PC-3 (cell line): ENCODE measurements around the gene TCN1. TPM values are rescaled to one million over a fixed set of nuclear protein-coding genes. Genes with fewer than 3 reads are reported as not detected.
"Not testable (repeated sequence)": the region's sequence is repeated elsewhere in the genome, so short reads cannot be mapped to it uniquely, and the experiment has no call there.

Source experiments
- ATAC-seq: fragments of 200-7000 bp; cut with Tn5 transposase; 2 replicates; pipeline ENCODE4 v1.9.1; 2020; ENCODE audit warnings: mild to moderate bottlenecking, moderate library complexity
- BruUV-seq: library from RNA; stranded (reverse); fragments of 400-500 nt; replicated peaks from 2 replicates; lab custom pipeline; 2021; lab: Mats Ljungman, UMichigan
- CTCF ChIA-PET: fragments of 300-600 bp; sonication (Branson Sonifier 250); formaldehyde crosslinking; loops from one replicate; lab custom pipeline; 2022; ENCODE audit warnings: antibody characterized with exemption; lab: Charles Lee
- POLR2A ChIA-PET: fragments of 300-600 bp; sonication (Branson Sonifier 250); formaldehyde crosslinking; loops from one replicate; lab custom pipeline; 2022; ENCODE audit warnings: antibody characterized with exemption; ENCODE audit not compliant: unreplicated experiment; lab: Charles Lee
- DNase-seq: peaks from one replicate; pipeline ENCODE4 v3.0.0-alpha.2; 2015
- H2AFZ ChIP-seq: fragments of 300-600 bp; sonication (generic); 2 replicates; pipeline ENCODE4 v1.6.0; 2016; ENCODE audit warnings: antibody characterized with exemption, low read length
- H3F3A ChIP-seq: fragments of 300-600 bp; sonication (generic); one replicate; pipeline ENCODE4 v1.6.0; 2017; ENCODE audit warnings: antibody characterized with exemption, low read length, control low read depth, mild to moderate bottlenecking; ENCODE audit not compliant: unreplicated experiment
- H3K27ac ChIP-seq: fragments of 300-600 bp; sonication (generic); 2 replicates; pipeline ENCODE4 v1.5.1; 2016; ENCODE audit warnings: mild to moderate bottlenecking, low read length
- H3K27me3 ChIP-seq: fragments of 300-600 bp; sonication (generic); 2 replicates; pipeline ENCODE4 v1.6.1; 2016; ENCODE audit warnings: low read length, mixed read lengths
- H3K36me3 ChIP-seq: fragments of 300-600 bp; sonication (generic); 2 replicates; pipeline ENCODE4 v1.6.1; 2016; ENCODE audit warnings: low read depth, mixed run types, low read length, mixed read lengths
- H3K4me1 ChIP-seq: fragments of 300-600 bp; sonication (generic); 2 replicates; pipeline ENCODE4 v1.5.1; 2016; ENCODE audit warnings: low read length; ENCODE audit not compliant: insufficient read depth
- H3K4me2 ChIP-seq: fragments of 300-600 bp; sonication (generic); 2 replicates; pipeline ENCODE4 v1.6.0; 2016; ENCODE audit warnings: low read length
- H3K4me3 ChIP-seq: fragments of 300-600 bp; sonication (generic); 2 replicates; pipeline ENCODE4 v1.5.1; 2016; ENCODE audit warnings: mild to moderate bottlenecking, low read length, mixed read lengths
- H3K79me2 ChIP-seq: fragments of 300-600 bp; sonication (generic); 2 replicates; pipeline ENCODE4 v1.6.1; 2017; ENCODE audit warnings: low read length, mixed read lengths
- H3K9ac ChIP-seq: fragments of 300-600 bp; sonication (generic); 2 replicates; pipeline ENCODE4 v1.6.0; 2016; ENCODE audit warnings: mild to moderate bottlenecking, low read length
- H3K9me2 ChIP-seq: fragments of 300-600 bp; sonication (generic); replicated peaks from 2 replicates; pipeline ENCODE4 v1.6.1; 2016; ENCODE audit warnings: mixed run types, low read length, mixed read lengths
- H3K9me3 ChIP-seq: fragments of 300-600 bp; sonication (generic); 2 replicates; pipeline ENCODE4 v1.6.1; 2016; ENCODE audit warnings: low read length, mixed read lengths
- H4K20me1 ChIP-seq: fragments of 300-600 bp; sonication (generic); 2 replicates; pipeline ENCODE4 v1.6.1; 2016; ENCODE audit warnings: low read length, mixed read lengths
- EZH2 ChIP-seq: fragments of 300-600 bp; sonication (generic); IDR thresholded peaks from one replicate; pipeline ENCODE4 v1.6.1; 2017; ENCODE audit warnings: antibody characterized with exemption, mild to moderate bottlenecking, low read length; ENCODE audit not compliant: unreplicated experiment
- EZH2phosphoT487 ChIP-seq: fragments of 300-600 bp; sonication (generic); IDR thresholded peaks from 2 replicates; pipeline ENCODE4 v1.6.1; 2018; ENCODE audit warnings: mild to moderate bottlenecking, antibody characterized with exemption, low read length, borderline replicate concordance
- intact Hi-C: fragments of 100-400 bp; cut with micrococcal nuclease; formaldehyde crosslinking; loops from 2 replicates; pipeline ENCODE4 v1.9.0; 2023
- total RNA-seq: library from RNA; depleted of rRNA; stranded (reverse); fragments of >200 nt; gene quantifications from 2 replicates; pipeline ENCODE4 v1.2.3, GENCODE V29; 2014
- TF ChIP-seq, protein P1 (sequence below): fragments of 300-600 bp; sonication (generic); conservative IDR thresholded peaks from 2 replicates; pipeline ENCODE4 v1.5.1; 2017; ENCODE audit warnings: antibody characterized with exemption, low read depth, mild to moderate bottlenecking, low read length

The TCN1 gene
- total RNA-seq, 1 experiment from 2014 or later, result 14.8 TPM

DNA sequence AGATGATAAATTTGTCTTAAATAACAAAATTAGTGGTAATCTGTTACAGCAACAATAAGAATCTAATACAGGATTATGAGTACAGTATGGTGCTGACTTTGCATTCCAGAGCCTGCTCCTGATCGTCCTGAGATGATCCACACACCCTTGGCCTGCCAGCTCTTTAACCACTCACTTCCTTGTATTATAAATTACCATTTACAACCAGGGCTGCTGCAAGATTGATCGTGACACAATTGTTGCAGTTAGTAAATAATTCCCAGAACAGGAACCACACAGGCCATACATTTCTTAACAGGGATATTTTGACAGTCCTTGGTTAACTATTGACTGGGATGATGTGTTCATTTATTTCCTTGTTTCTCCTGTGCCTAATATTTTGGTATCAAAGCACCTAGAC, 17.2 kb downstream of the TCN1 start:
- no peaks in the 10 kb centered on the region for H4K20me1 ChIP-seq
- H3F3A ChIP-seq, result no peaks in the 10 kb centered on the region
- intact Hi-C loops, result no loop called here
- H3K9me3 ChIP-seq, result no peaks in the 10 kb centered on the region
- no peak overlapping the region for H3K9ac ChIP-seq
- ChIA-PET CTCF (no interaction called here), POLR2A (no interaction called here)
- BruUV-seq, result no TSS peak
- H3K4me1 ChIP-seq, result no peaks in the 10 kb centered on the region
- 0 out of 2 replicates have a peak, but pooled peaks cover 3% of the 10 kb centered on the region for H3K9me2 ChIP-seq
- H3K4me3 ChIP-seq, result no peak overlapping the region
- ATAC-seq (no peak), DNase-seq (no peak)
- no peaks in the 10 kb centered on the region for H3K79me2 ChIP-seq
- no peaks in the 10 kb centered on the region for H3K36me3 ChIP-seq
- TF ChIP-seq EZH2, result no peak
- TF ChIP-seq EZH2phosphoT487, result no peak
- TF ChIP-seq, protein P1, sequence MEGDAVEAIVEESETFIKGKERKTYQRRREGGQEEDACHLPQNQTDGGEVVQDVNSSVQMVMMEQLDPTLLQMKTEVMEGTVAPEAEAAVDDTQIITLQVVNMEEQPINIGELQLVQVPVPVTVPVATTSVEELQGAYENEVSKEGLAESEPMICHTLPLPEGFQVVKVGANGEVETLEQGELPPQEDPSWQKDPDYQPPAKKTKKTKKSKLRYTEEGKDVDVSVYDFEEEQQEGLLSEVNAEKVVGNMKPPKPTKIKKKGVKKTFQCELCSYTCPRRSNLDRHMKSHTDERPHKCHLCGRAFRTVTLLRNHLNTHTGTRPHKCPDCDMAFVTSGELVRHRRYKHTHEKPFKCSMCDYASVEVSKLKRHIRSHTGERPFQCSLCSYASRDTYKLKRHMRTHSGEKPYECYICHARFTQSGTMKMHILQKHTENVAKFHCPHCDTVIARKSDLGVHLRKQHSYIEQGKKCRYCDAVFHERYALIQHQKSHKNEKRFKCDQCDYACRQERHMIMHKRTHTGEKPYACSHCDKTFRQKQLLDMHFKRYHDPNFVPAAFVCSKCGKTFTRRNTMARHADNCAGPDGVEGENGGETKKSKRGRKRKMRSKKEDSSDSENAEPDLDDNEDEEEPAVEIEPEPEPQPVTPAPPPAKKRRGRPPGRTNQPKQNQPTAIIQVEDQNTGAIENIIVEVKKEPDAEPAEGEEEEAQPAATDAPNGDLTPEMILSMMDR, result no peak
- no peak overlapping the region for H3K4me2 ChIP-seq
- no peak overlapping the region for H2AFZ ChIP-seq
- H3K27me3 ChIP-seq, result no peaks in the 10 kb centered on the region
- H3K27ac ChIP-seq, result no peak overlapping the region

DNA sequence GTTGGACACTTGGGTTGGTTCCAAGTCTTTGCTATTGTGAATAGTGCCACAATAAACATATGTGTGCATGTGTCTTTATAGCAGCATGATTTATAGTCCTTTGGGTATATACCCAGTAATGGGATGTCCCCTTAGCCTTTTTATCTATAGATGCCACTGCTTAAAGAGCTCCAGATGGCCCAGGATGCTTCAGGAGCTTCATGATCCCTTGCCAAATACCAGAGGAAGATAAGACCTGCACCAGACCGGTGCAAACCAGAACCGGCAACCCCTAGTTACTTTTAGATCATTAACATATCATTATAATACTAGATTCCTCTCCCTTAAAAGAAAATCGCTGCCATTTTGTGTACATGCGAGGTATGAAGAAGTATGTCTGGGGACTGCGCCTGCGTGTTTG, 17.8 kb downstream of the TCN1 start:
- BruUV-seq, CTCF ChIA-PET, intact Hi-C loops: not testable (repeated sequence)

DNA sequence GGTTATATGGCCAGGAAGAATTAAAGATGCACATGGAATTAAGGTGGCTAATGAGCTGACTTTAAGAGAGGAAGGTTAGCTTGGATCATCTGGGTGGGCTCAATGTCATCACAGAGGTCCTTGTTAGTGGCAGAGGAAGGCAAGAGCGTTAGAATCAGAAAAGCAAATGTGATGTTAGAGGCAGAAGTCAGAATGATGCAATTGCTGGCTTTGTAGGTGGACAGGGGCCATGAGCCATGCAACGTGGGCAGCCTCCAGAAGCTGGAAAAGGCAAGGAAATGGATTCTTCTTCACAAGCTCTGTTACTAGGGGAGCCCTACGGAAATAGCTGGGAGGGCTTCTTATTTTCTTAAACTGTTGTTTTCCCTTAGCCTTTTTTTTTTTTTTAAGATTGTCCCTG, 18.7 kb downstream of the TCN1 start:
- TF ChIP-seq, protein P1, result no peak
- no peak for TF ChIP-seq EZH2phosphoT487
- no peak for TF ChIP-seq EZH2
- intact Hi-C loops, result no loop called here
- no TSS peak for BruUV-seq
- DNase-seq, result no peak
- Histone ChIP-seq H3K4me1 (no peaks in the 10 kb centered on the region), H3K79me2 (no peaks in the 10 kb centered on the region), H3F3A (no peaks in the 10 kb centered on the region), H3K27me3 (no peaks in the 10 kb centered on the region), H3K36me3 (no peaks in the 10 kb centered on the region), H3K27ac (no peak overlapping the region), H2AFZ (no peak overlapping the region), H3K4me2 (no peak overlapping the region), H3K9ac (no peak overlapping the region), H4K20me1 (no peaks in the 10 kb centered on the region), H3K4me3 (no peak overlapping the region), H3K9me2 (0 out of 2 replicates have a peak, but pooled peaks cover 3% of the 10 kb centered on the region), H3K9me3 (no peaks in the 10 kb centered on the region)
- ATAC-seq, result no peak
- ChIA-PET POLR2A (no interaction called here), CTCF (no interaction called here)

More for the DNA sequence above, 17.8 kb downstream of the TCN1 start:
- H3K27me3 ChIP-seq, H4K20me1 ChIP-seq, ATAC-seq, POLR2A ChIA-PET, H3K4me1 ChIP-seq, H3K9ac ChIP-seq, H3K27ac ChIP-seq, H3K36me3 ChIP-seq, H3K79me2 ChIP-seq, H3K4me2 ChIP-seq, H3K4me3 ChIP-seq, DNase-seq, H3K9me2 ChIP-seq, H3K9me3 ChIP-seq, H3F3A ChIP-seq, H2AFZ ChIP-seq: not testable (repeated sequence)
